Measurements from ENCODE around the gene AFG1L.

- TF ChIP-seq, protein P1, sequence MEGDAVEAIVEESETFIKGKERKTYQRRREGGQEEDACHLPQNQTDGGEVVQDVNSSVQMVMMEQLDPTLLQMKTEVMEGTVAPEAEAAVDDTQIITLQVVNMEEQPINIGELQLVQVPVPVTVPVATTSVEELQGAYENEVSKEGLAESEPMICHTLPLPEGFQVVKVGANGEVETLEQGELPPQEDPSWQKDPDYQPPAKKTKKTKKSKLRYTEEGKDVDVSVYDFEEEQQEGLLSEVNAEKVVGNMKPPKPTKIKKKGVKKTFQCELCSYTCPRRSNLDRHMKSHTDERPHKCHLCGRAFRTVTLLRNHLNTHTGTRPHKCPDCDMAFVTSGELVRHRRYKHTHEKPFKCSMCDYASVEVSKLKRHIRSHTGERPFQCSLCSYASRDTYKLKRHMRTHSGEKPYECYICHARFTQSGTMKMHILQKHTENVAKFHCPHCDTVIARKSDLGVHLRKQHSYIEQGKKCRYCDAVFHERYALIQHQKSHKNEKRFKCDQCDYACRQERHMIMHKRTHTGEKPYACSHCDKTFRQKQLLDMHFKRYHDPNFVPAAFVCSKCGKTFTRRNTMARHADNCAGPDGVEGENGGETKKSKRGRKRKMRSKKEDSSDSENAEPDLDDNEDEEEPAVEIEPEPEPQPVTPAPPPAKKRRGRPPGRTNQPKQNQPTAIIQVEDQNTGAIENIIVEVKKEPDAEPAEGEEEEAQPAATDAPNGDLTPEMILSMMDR (conservative IDR thresholded peaks at IDR 0.05; ENCODE audit: low read length), result no peak
- no peak for TF ChIP-seq EZH2phosphoT487 (IDR thresholded peaks at IDR 0.05; ENCODE audit: borderline replicate concordance)
Measured at GRCh38 chr6:108337721-108338120, 42.9 kb downstream of the AFG1L start.

Data from Loucy (cell line).